GM21576 (cell line): ENCODE measurements around the gene HUNK.
"Not testable (repeated sequence)": the region's sequence is repeated elsewhere in the genome, so short reads cannot be mapped to it uniquely, and the experiment has no call there.

ENCODE experiments used
- ATAC-seq: cut with Tn5 transposase; IDR thresholded peaks from one replicate; pipeline ENCODE4 v1.9.1; 2021; ENCODE audit warnings: mild to moderate bottlenecking, moderate library complexity; ENCODE audit not compliant: unreplicated experiment

HUNK gene

DNA sequence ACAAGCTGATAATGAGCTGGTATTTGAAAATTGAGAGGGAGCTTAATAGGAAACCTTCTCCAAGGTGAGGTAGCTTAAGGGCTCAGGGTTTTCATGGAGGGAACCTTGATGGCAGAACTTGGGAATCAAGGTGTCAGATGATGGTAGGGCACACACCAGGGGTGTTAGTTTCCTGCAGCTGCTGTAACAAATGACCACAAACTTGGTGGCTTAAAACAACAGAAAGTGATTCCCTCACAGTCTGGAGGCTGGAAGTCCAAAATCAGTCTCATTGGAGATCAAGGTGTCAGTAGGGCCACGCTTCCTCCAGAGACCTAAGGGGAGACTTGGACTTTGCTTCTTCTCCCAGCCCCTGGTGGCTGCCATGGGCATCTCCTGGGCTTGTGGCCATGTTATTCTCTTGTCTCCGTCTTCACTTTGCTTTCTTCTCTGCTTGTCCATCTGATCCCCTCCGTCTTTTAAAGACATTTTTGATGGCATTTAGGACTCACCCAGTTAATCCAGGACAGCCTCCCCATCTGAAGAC is 45.5 kb downstream of the HUNK start:
- ATAC-seq, result no peak

DNA sequence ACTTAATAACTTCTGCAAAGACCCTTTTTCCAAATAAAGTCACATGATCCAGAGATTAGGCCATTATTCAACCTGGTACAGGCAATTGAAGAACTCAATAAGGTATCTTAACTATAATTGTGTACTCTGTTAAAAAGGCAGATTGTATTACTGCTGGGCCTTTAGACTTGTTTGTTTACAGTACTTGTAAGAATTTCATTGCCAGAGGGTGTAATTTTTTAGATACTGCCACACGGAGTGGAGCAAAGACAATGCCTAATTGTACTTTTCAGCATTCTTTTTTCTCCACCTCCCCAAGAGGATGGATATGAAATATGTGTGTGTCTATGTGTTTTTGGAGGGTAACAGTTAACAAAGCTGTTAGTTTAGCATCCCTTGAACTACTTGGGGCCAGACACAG is 47.5 kb downstream of the HUNK start:
- no peak for ATAC-seq

DNA sequence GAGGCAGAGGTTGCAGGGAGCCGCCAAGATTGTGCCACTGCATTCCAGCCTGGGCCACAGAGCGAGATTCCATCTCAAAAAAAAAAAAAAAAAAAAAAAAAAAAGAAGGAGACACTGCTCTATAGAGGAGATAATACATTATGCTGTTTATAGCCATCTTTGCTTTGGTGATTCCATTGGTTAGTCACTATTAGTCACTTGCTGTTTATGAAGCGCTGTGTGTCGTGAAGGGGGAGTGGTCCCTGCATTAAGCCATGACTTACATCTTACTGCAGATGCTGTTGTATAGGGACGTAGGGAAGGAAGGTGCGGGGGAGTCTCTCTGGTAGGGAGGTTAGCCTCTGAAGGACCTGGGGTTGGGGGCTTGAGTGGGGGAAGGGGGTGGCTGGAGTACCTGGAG is 48.3 kb downstream of the HUNK start:
- ATAC-seq, result no peak

DNA sequence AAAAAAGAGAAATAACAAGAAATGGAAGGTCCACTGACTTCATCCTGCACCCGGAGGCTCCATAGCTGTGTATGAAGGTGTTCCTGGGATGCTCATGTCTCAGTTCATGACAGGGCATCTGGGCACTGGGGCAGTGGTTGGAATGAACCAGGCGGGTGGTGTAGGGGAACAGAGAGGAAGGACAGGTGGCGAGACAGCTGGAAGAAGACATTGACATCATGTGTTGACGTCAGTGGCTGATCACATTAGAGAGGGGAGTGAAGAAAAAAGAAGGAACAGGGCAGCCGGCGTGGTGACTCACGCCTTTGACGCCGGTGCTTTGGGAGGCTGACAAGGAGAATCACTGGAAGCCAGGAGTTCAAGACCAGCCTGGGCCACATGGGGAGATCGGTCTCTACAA is 50.1 kb downstream of the HUNK start:
- ATAC-seq, result no peak

DNA sequence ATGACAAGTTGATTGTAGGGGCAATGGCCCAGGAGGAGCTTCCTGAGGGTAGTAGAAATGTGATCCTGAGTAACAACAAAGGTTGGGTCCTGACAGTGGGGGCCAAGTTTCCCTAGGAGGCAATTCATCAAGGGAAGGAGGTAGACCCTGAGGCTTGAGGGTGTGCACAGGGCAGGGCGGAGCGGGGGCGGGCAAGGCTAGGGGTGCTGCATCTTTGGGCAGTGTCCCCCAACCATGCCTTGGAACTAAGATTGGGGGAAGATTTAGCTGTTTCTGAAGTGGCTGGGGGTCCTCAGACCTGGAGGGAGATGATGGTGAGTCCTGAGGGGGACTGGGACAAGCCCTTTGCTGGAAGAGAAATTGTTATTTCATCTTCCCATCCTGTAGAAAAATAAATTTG is 50.9 kb downstream of the HUNK start:
- ATAC-seq, result no peak

DNA sequence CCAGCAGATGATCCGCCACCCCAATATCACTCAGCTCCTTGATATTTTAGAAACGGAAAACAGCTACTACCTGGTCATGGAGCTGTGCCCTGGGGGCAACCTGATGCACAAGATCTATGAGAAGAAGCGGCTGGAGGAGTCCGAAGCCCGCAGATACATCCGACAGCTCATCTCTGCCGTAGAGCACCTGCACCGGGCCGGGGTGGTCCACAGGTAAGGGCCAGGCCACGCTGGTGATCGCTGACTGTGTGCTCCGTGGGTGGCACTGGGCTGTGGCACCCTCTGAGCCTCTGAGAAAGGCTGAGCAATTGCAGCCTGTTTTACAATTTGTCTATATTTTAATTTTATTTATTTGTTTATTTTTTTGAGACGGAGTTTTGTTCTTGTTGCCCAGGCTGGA is 51.7 kb downstream of the HUNK start:
- ATAC-seq, result no peak

DNA sequence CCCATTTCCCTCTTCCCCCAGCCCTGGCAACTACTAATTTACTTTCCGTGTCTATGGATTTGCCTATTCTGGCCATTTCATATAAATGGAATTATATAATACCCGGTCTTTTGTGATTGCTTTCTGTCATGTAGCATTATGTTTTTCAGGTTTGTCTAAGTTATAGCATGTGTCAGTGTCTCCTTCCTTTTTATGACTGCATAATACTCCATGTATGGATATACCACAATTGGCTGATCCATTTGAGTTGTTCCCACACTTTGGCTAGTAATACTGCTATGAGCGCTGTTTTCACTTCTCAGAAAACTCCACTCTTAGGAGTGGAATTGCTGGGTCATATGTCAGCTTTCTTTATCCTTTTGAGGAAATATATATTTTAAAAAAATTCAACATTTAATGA is 53.7 kb downstream of the HUNK start:
- no peak for ATAC-seq

DNA sequence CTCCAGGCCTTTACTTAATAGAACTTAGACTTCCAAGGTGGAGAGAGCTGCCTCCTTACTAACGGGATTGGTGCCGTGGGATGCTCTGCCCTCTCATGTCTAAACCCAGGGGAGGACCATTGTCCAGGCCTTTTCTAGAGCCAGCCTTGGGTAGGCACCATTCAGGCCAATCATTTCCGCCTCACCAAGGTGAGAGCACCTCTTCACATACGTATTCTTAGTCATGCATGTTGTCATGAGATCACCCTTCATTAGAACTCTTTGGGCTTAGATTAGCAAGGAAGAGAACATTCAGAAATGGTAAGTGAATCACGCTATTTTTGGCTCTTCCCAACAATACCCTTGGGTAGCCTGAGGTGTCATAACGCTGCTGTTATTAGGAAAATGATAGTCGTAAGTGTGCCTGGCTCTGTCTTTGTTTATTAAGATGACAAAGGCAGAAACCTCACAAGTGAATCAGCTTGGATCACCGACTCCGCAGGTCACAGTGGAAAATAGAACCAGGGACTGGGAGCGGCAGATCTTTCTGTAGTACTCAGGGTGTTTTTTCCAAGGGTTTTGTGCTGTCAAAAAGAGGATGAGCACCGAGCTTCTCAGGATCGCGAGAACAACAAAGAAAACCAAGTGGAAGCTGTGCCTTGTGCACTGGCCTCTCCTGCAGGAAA is 55.0 kb downstream of the HUNK start:
- ATAC-seq, result no peak

DNA sequence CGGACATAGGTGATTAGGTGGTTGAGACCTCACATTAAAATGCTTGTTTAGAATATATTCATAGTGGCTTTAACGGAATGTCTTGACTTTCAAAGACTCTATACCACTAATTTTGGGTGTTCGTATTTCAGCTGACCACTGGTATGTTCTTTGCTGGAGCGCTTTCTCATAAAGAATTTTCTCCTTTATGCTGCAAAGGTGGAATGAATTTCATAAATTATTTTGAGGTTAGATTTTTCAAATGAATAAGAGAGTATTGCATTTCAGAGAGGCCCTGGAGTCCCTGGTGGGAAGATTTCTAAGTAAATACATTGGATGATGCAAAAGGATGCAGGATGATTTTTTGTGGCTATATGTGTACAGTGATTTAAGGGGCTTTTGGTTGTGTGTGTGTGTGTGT is 55.8 kb downstream of the HUNK start:
- ATAC-seq, result no peak

DNA sequence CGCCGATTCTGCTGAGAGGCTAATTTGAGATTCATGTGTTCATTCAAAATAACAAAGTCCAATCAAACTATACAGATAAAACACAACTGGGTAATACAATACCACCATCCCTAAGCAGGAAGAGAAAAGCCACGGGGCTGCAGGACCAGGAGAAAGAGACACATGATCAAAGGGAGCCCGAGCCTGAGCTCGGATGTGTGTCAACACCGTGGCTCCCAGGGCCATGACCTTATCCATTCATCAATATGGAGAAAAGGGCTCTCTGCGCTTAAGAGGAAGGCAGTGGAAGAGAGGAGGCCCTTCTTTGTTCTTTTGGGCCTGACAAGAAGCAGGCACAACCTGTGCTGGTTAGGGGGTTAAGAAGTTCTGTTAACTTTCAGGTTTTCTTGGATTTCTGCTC is 56.7 kb downstream of the HUNK start:
- ATAC-seq, result no peak

DNA sequence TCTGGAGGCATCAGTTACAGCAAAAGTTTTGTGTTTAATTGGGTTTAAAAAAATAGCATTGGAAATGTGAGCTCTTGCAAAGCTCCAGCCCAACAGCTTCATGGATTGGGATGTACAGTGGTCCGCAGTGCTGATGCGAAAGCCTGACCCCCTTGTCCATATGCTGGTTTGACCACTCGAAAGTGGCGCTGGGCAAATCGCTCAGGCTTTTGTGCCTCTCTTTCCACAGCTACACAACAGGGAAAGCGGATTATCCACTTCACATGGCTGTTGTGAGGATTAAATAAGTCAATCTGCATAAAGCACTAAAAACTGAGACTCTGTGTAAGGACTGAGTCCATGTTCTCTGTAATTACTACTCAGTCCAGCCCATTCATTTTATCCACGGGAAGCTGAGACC is 57.2 kb downstream of the HUNK start:
- ATAC-seq, result no peak

DNA sequence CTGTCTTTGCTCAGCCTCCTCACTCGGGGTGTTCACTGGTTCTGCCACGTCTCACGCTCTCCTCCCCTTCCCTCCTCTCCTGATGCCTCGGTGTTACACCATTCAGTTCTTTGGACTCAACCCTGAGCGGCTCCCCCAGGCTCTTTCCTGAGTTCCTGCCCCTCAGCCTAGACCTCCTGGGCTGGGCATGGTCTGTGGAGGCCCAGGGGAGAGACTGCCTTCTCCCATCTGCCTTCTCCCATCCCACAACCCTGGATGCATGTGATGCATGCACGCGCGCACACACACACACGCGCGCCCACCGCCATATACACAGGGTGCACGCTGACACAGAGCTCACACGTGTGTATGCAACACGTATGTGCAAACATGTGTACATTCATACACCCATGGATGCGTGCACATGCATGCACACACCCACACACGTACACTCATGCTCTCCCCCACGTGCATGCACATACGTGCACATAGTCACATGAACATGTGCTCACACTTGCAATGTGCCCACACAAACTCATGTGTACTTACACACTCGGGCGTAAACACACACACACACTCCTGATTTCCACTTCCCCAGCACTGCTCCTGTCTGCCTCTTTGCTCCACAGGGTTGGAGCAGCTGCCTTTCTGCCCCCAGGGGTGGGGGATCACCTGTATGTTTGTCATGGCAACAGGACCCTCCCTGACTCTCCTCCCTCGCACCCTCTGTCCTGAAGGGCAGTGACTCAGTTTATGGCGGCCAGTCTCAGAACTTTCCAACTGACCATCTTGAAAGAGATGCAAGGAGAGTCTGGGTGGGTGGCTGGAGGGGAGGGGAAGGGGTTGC is 59.0 kb downstream of the HUNK start:
- no peak for ATAC-seq

DNA sequence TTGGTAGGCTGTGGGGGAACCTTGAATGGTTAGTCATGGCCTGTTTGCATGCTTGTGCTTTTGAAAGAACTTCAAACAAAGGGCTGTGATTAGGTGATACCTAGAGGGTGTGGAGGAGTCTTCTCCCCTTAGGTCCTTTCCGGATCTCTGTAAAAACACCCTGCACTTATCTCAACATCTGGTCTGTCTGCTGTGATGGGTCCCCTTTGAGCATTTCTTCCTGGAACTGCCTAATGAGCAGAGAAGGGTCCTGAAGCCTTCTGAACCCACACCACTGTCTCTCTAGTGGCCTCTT is 59.6 kb downstream of the HUNK start:
- no peak for ATAC-seq

DNA sequence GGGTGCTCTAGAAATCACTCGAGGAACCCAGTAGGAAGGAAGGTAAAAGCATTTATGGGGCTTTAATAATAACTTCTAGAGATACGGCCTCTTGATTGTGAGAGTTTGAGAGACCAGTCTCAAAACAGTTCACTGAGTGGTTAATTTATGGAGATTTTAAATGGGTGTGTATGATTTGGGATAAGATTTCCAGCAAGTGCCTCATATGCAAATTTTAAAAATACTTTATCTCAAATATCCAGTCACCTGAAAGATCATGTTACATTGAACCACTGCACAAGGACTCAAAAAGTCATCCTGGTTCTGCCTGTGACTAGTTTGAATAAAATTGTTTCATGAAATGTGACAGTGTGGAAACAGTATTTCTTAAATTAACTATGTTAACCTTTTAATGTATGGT is 64.5 kb downstream of the HUNK start:
- ATAC-seq, result no peak

DNA sequence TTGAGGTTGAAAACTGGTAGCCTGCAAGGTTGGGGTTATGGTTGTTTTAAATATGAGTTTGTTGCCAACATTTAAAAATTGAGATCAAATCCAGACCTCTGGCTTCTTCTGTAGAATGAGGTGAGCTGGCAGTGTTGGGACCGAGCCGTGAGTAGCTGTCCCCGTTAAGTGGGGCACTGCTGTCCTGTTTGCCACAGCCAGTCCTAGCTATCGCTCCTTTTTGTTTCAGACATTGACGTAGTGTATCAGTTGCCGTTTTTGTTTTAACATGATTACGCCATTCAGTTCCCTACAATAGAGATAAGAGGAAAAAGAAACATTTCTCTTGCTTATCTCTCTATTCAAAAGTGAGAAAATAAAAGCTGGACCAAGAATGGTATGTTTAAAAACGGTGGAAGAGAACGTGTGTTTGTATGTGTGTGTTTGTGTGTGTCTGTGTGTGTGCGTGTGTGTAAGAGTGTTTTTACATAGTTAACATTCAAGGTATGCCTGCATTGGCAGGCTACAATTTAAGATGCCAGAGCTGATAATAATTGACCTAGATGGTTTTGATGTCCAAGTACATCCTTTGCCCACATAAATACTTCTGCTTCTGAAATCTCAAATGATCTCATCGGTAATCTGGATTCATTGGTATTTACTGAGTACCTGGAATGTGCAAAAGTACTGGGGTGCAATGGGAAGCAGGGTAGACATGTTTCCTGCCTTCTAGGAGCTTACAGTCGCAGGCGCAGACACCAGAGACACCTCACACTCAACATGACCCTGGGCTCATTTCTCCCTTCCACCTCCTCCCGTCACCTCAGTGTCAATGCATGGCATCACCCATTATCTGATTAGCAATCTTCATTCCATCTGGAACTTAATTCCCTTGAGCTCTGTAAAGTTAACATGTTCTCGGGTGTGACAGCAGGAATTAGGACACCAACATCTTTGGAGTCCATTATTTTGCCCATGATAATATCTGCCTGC is 65.8 kb downstream of the HUNK start:
- no peak for ATAC-seq

DNA sequence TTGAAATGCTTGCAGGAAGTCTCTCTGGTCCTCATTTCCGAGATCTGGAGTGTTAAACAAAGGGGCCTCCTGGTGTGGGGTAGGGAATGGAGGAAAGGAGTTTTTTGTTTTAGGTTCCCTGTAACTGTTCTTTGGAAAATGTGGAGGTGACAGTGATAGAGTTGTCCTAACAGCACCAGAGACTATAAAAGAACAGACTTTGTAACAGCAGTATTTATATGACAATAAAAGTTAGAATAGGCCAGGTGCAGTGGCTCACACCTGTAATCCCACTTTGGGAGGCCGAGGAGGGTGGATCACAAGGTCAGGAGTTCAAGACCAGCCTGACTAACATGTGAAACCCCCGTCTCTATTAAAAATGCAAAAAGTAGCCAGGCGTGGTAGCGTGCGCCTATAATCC is 68.9 kb downstream of the HUNK start:
- ATAC-seq, result no peak

DNA sequence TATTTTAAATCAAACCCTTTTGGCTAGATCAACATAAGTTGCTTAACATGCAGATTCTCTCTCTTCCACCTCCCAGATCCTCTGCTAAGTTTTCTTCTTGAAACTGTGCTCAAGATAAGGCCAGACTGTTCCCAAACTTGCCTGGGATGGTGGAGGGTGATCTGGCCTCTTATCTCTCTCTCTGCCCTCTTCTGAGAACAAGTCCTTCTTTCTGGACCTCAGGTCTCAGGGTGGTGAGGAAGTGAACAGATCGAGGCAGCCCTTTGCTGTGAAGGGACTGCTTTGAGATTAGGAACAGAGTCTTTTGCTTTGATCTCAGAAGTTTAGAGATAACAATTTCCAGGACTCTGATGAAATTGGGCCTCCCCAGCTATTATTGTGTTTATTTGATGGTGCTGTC is 70.7 kb downstream of the HUNK start:
- no peak for ATAC-seq

DNA sequence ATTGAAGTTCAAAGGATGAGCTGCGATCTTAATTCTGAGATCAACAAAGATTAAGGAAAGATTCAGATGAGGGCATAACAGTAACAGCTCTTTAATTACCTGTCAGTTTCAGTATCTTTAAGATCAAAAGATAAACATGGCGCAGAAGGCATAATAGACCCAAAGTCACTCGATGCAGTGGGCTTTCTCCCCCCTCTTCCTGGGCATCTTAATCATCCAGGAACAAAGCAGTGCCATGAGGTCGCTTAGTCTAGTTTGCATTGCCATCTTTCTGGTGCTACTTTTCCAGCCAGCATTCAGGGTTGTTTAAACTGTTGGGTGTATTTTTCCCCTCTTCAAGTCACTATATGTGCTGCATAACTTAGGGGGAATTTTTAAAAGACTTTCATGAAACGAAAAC is 72.3 kb downstream of the HUNK start:
- no peak for ATAC-seq

DNA sequence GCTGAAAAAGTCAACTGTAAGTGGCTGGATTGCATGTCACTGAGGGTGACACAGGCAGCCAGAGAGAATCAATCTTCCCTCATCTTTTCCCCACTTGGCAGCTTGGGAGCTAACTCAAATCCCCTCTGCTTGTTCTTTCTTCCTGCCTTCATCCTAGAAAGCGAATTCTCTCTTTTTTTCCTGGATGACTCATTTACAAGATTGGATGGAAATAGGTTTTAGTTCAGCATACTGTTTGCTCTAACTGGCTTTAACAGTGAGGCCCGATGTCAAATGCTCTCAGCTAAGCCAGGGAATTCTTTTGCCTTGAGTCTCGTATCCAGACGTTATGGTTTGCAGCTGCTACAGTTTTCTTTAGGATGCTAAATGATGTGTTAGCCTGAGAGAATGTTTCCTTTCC is 72.7 kb downstream of the HUNK start:
- ATAC-seq, result no peak

DNA sequence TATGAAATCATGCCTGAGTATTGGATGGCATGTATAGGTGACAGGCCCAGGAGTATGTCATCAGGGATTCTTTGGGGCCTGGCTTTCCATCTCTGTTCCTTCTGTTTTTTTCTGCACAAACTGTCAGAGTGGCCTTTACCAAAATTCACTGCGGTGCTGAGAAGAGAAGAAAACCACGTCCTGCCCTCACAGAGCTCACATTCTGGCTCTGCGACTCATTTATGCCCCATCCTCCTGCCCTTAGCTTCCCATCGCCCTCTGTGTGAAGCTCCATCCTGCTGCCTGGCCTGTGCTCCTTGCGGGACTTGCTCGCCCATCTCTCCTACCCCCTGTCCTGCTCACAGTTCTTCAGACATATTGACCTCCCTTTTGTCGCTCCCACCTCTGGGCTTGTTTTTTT is 73.4 kb downstream of the HUNK start:
- ATAC-seq, result no peak

DNA sequence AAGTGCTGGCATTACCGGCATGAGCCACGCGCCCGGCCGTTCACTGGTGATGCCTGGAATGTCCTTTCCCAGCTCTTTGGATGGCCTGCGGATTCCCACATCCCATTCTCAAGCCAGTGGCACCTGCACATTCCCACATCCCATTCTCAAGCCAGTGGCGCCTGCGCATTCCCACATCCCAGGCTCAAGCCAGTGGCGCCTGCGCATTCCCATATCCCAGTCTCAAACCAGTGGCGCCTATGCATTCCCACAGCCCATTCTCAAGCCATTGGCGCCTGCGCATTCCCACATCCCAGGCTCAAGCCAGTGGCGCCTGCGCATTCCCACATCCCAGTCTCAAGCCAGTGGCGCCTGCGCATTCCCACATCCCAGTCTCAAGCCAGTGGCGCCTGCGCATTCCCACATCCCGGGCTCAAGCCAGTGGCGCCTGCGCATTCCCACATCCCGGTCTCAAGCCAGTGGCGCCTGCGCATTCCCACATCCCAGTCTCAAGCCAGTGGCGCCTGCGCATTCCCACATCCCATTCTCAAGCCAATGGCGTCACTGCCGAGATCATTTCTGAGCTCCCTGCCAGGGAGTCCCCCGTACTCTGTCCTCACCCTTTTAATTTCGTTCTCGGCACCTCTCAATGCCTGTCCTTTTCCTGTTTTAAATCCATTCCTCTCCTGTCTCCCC is 74.2 kb downstream of the HUNK start:
- not testable (repeated sequence) for ATAC-seq
